Neutrophil (primary cell): ENCODE measurements around the gene PCNT.

Source experiments
- H3K27ac ChIP-seq: fragments of 200-600 bp; sonication (generic); 2 replicates; pipeline ENCODE4 v1.5.1; 2016; ENCODE audit warnings: mild to moderate bottlenecking, moderate library complexity
- H3K27me3 ChIP-seq: fragments of 200-600 bp; sonication (generic); 2 replicates; pipeline ENCODE4 v1.6.0; 2016; ENCODE audit warnings: mild to moderate bottlenecking
- H3K36me3 ChIP-seq: fragments of 200-600 bp; sonication (generic); 2 replicates; pipeline ENCODE4 v1.5.1; 2017
- H3K4me1 ChIP-seq, 2 experiments: fragments of 200-600 bp in 1 of 2; sonication (generic) in 1 of 2; 1 replicate in 1 of 2; 2 replicates in 1 of 2; pipeline versions ENCODE4 v1.5.1 to v1.6.1; 2013 to 2016; ENCODE audit warnings: low read depth in 1 of 2, low read length in 1 of 2, mild to moderate bottlenecking in 1 of 2, moderate library complexity in 1 of 2; ENCODE audit not compliant: control insufficient read depth in 1 of 2, insufficient read depth in 1 of 2
- H3K4me3 ChIP-seq, 2 experiments: fragments of 200-600 bp in 1 of 2; sonication (generic) in 1 of 2; 1 replicate in 1 of 2; 2 replicates in 1 of 2; pipeline ENCODE4 v1.5.1; 2013 to 2016; ENCODE audit warnings: low read depth in 1 of 2, low read length in 1 of 2, mild to moderate bottlenecking in 1 of 2, moderate library complexity in 1 of 2
- H3K9me3 ChIP-seq: fragments of 200-600 bp; sonication (generic); 2 replicates; pipeline ENCODE4 v1.5.1; 2016
- TF ChIP-seq, protein P1 (sequence below): fragments of 200-600 bp; sonication (generic); IDR thresholded peaks from 2 replicates; pipeline ENCODE4 v1.5.1; 2016; ENCODE audit warnings: antibody characterized with exemption

The PCNT gene

DNA sequence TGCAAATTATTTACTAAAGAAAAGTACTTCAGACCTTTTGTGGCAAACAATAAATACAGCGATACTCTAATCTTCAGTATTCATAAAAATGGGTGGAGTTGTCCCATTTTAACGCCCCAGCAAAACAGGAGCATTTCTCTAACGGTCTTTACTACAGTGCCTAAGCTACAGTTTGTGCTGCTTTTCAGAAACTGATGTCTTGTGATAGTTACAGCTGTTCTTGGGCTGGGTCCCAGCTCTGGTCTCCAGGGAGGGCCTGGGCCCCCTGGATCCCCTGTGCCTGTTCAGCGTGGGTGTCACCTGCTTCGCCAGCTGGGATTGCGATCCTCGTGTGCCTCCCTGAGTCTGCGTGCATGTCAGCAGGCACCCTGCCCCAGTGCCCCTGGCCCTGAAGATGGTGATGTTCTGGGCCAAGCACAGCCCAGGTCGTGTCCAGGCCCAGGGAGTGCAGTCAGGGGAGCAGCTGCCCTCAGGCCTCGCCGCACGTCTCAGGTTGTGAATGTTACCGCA is 70.7 kb downstream of the PCNT start:
- Histone ChIP-seq H3K27me3 (no peaks in the 10 kb centered on the region), H3K4me3 (no peak overlapping the region), H3K27ac (no peak overlapping the region), H3K36me3 (peaks cover 66% of the 10 kb centered on the region), H3K9me3 (no peaks in the 10 kb centered on the region), H3K4me1 (no peaks in the 10 kb centered on the region)
- TF ChIP-seq, protein P1, sequence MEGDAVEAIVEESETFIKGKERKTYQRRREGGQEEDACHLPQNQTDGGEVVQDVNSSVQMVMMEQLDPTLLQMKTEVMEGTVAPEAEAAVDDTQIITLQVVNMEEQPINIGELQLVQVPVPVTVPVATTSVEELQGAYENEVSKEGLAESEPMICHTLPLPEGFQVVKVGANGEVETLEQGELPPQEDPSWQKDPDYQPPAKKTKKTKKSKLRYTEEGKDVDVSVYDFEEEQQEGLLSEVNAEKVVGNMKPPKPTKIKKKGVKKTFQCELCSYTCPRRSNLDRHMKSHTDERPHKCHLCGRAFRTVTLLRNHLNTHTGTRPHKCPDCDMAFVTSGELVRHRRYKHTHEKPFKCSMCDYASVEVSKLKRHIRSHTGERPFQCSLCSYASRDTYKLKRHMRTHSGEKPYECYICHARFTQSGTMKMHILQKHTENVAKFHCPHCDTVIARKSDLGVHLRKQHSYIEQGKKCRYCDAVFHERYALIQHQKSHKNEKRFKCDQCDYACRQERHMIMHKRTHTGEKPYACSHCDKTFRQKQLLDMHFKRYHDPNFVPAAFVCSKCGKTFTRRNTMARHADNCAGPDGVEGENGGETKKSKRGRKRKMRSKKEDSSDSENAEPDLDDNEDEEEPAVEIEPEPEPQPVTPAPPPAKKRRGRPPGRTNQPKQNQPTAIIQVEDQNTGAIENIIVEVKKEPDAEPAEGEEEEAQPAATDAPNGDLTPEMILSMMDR = no peak

DNA sequence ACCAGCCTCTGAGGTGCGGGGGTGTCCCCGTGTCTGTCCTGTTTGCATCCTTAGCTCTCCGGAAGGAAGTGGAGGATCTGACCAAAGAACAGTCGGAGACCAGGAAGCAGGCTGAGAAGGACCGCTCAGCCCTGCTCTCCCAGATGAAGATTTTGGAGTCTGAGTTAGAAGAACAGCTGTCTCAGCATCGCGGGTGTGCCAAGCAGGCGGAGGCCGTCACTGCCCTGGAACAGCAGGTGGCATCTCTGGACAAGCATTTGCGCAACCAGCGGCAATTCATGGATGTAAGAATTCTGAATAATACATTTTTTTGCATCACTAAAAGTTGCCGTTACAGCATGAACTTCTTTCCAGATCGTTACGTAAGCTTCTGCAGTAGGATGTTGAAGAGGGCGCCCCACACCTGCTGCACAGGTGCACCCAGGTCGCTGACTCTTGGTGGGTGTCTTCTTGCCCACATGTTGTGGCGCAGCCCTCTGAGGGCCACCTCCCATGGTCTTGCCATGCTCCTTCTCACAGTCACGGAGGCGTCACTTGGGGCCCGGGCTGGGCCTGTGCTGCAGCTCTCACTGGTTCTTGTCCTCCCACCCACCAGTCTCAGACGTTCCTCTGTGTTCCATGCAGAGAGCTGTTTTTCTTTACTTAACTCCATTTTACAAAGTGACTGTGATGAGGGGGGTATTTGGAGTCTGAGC is 73.4 kb downstream of the PCNT start:
- Histone ChIP-seq H3K27me3 (no peaks in the 10 kb centered on the region), H3K9me3 (no peaks in the 10 kb centered on the region), H3K4me3 (no peak overlapping the region), H3K36me3 (peaks cover 55% of the 10 kb centered on the region), H3K27ac (no peak overlapping the region), H3K4me1 (no peaks in the 10 kb centered on the region)
- TF ChIP-seq, protein P1 = no peak

DNA sequence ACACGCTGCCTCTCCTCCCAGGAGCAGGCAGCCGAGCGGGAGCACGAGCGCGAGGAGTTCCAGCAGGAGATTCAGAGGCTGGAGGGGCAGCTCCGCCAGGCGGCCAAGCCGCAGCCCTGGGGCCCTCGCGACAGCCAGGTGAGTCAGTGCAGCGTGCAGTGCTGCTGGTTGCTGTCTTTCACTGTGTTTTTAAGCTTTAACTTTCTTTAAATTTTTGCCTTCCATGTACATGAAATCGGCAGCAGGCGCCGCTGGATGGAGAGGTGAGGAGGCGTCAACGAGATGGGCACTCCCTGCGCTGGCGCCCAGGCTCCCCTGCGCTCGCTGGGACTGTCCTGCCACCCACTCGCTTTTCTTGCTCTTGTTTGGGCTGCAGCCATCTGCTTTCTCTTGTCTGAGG is 74.0 kb downstream of the PCNT start:
- Histone ChIP-seq H3K27ac (no peak overlapping the region), H3K9me3 (no peaks in the 10 kb centered on the region), H3K4me1 (no peaks in the 10 kb centered on the region), H3K36me3 (peaks cover 59% of the 10 kb centered on the region), H3K4me3 (no peak overlapping the region), H3K27me3 (no peaks in the 10 kb centered on the region)
- TF ChIP-seq, protein P1 = no peak

DNA sequence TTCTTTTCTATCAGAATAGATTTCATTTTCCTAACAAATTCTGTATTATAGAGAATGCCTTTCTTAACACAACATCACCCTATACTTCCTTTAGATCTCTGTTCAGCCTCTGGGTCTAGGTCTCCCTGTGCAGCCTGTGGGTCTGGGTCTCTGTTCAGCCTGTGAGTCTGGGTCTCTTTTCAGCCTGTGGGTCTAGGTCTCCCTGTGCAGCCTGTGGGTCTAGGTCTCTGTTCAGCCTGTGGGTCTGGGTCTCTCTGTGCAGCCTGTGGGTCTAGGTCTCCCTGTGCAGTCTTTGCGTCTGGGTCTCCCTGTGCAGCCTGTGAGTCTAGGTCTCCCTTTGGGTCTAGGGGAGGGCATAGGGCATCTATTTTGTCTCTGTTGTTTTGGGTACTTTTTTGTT is 75.2 kb downstream of the PCNT start:
- H3K4me1 ChIP-seq = no peaks in the 10 kb centered on the region
- TF ChIP-seq, protein P1 = no peak
- no peaks in the 10 kb centered on the region for H3K27me3 ChIP-seq
- no peak overlapping the region for H3K27ac ChIP-seq
- peaks cover 60% of the 10 kb centered on the region for H3K36me3 ChIP-seq
- no peak overlapping the region for H3K4me3 ChIP-seq
- no peaks in the 10 kb centered on the region for H3K9me3 ChIP-seq

DNA sequence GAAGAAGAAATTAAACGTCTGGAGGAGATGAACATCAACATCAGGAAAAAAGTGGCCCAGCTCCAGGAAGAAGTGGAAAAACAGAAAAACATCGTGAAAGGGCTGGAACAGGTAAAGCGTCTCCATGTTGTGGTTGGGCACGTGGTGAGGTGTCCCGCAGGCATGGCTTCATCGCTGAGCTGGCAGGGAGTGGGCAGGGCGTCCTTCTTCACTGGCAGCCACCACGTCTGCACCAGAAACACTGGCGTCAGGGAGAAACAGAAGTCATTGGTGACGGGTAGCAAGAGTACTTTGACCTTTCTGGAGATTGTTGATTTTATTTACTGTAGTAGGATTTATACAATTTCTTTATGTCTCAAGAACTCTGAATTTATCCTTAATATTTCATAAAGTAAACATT is 75.7 kb downstream of the PCNT start:
- Histone ChIP-seq H3K36me3 (peaks cover 60% of the 10 kb centered on the region), H3K27me3 (no peaks in the 10 kb centered on the region), H3K27ac (no peak overlapping the region), H3K4me1 (no peaks in the 10 kb centered on the region), H3K9me3 (no peaks in the 10 kb centered on the region), H3K4me3 (no peak overlapping the region)
- TF ChIP-seq, protein P1 = no peak
